Suppressor macrophage (primary cell): ENCODE results near the gene SORBS1.
A peak's percentile ranks its signal among the peaks of the same experiment; 100 is the strongest.

ENCODE experiments used
- DNase-seq, 4 experiments: peaks; one replicate each; pipeline ENCODE4 v3.0.0-alpha.2; 2020 to 2022
- total RNA-seq, 17 experiments: gene quantifications; one replicate each; lab custom pipeline; 2026; ENCODE audit warnings: mixed read lengths in 6 of 17, inconsistent platforms in 3 of 17; lab: John Stamatoyannopoulos, UW

Gene SORBS1
- 0.18 to 6.5 (median 0.95) reads per million in 17 experiments for total RNA-seq

- peak; percentile 97 to 98 (median 98) for DNase-seq
Observed at GRCh38 chr10:95561177-95561863, at the start of gene SORBS1. Gene SORBS1 (minus strand): TSS chr10:95561371. CDS start chr10:95441135, 120,236 bp downstream.

GRCh38 chr10:95610727-95611126 lies 49.6 kb upstream of the SORBS1 start:
- DNase-seq, result no peak

- DNase-seq, result no peak
Observed at GRCh38 chr10:95606922-95607321, 45.8 kb upstream of the SORBS1 start.

- DNase-seq, result no peak
Observed at GRCh38 chr10:95605163-95605562, 44.0 kb upstream of the SORBS1 start.

GRCh38 chr10:95604630-95605029 lies 43.5 kb upstream of the SORBS1 start:
- no peak for DNase-seq

GRCh38 chr10:95602382-95602781 lies 41.2 kb upstream of the SORBS1 start:
- no peak for DNase-seq

GRCh38 chr10:95601116-95601719 lies 40.0 kb upstream of the SORBS1 start:
- peak; percentile 77 to 85 (median 82) for DNase-seq

GRCh38 chr10:95600158-95600557 lies 39.0 kb upstream of the SORBS1 start:
- no peak for DNase-seq

- DNase-seq, result no peak
Observed at GRCh38 chr10:95597788-95598187, 36.6 kb upstream of the SORBS1 start.

GRCh38 chr10:95588025-95588424 lies 26.9 kb upstream of the SORBS1 start:
- DNase-seq, result no peak

GRCh38 chr10:95579835-95580535 lies 18.8 kb upstream of the SORBS1 start:
- DNase-seq, result no peak

- no peak for DNase-seq
Observed at GRCh38 chr10:95579292-95579691, 18.1 kb upstream of the SORBS1 start.

- no peak for DNase-seq
Observed at GRCh38 chr10:95578619-95579018, 17.4 kb upstream of the SORBS1 start.

GRCh38 chr10:95574649-95575365 lies 13.6 kb upstream of the SORBS1 start:
- DNase-seq, result no peak

GRCh38 chr10:95573964-95574604 lies 12.9 kb upstream of the SORBS1 start:
- no peak for DNase-seq

- DNase-seq, result no peak
Observed at GRCh38 chr10:95573527-95573926, 12.4 kb upstream of the SORBS1 start.

GRCh38 chr10:95572131-95572820 lies 11.1 kb upstream of the SORBS1 start:
- DNase-seq, result no peak

GRCh38 chr10:95571390-95571789 lies 10.2 kb upstream of the SORBS1 start:
- DNase-seq, result peak in 1 of 4 experiments; percentile 10

- peak in 2 of 4 experiments; percentile 10 to 39 for DNase-seq
Observed at GRCh38 chr10:95569368-95569767, 8.2 kb upstream of the SORBS1 start.

GRCh38 chr10:95567903-95568630 lies 6.9 kb upstream of the SORBS1 start:
- DNase-seq, result peak in 2 of 4 experiments; percentile 14 to 18

- DNase-seq, result no peak
Observed at GRCh38 chr10:95566136-95566535, 5.0 kb upstream of the SORBS1 start.
